Colonic mucosa (tissue), 4 donors: Measurements from ENCODE around the gene SIX4. TPM values are rescaled to one million over a fixed set of nuclear protein-coding genes. Genes with fewer than 3 reads are reported as not detected.

ENCODE experiments used
- DNase-seq: peaks from one replicate; pipeline ENCODE4 v3.0.0-alpha.2; 2020
- H3K27ac ChIP-seq: fragments of 200-600 bp; one replicate; pipeline ENCODE4 v1.8.0; 2021
- H3K27me3 ChIP-seq: fragments of 200-600 bp; one replicate; pipeline ENCODE4 v1.8.0; 2021
- H3K36me3 ChIP-seq: fragments of 200-600 bp; one replicate; pipeline ENCODE4 v1.8.0; 2021
- H3K4me1 ChIP-seq: fragments of 200-600 bp; one replicate; pipeline ENCODE4 v1.8.0; 2021; ENCODE audit warnings: mild to moderate bottlenecking
- H3K4me3 ChIP-seq: fragments of 200-600 bp; one replicate; pipeline ENCODE4 v1.8.0; 2021
- H3K9ac ChIP-seq, 2 donors: one replicate each; pipeline ENCODE4 v1.7.0; 2013; ENCODE audit warnings: control low read depth in 2 of 2, low read depth in 2 of 2, low read length in 2 of 2
- H3K9me3 ChIP-seq: fragments of 200-600 bp; one replicate; pipeline ENCODE4 v1.8.0; 2021
- intact Hi-C: fragments of 100-400 bp; cut with DNase I; formaldehyde crosslinking; loops from one replicate; pipeline ENCODE4 v1.14.1; 2022
- total RNA-seq, 2 donors: library from RNA; stranded (reverse); fragmentation: NEBNext Ultra II Directional in 1 of 2; extraction: Animal tissue kit (Norgen Biotek cat#: 25700) in 1 of 2; gene quantifications; one replicate each; pipeline ENCODE4 v1.2.1, GENCODE V29; 2021
- TF ChIP-seq, protein P1 (sequence below): fragments of 200-600 bp; IDR thresholded peaks from one replicate; pipeline ENCODE4 v1.8.0; 2022; ENCODE audit warnings: antibody characterized with exemption, mild to moderate bottlenecking
- donor health status: healthy.
- donor health status: DM: no; HTN: no; CAD: no.
- donor health status: DM: no; HTN: no; CAD: no.

The SIX4 gene
- total RNA-seq, 2 donors from 2014 or later = 0.15 to 0.27 TPM

DNA sequence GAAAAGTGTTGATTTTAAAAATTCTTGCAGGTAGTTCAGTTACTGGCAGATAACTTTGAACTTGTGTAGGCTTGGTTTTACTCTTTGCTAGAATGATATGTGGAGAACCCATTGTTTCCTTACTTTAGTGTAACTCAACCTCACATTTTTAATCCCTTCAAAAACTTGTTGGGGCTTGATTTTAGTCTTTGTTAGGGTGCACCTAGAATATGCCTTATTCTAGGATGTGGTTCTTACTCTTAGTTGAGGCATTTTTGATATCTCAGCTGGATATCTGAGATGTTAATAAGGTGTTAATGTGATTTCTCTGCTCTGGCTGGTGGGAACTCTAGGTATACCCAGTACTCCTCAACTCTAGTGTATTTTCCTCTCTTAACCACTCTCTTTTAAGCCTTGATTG, 20.4 kb upstream of the SIX4 start:
- H3K36me3 ChIP-seq = no peaks in the 10 kb centered on the region
- H3K9me3 ChIP-seq = no peaks in the 10 kb centered on the region
- TF ChIP-seq, protein P1, sequence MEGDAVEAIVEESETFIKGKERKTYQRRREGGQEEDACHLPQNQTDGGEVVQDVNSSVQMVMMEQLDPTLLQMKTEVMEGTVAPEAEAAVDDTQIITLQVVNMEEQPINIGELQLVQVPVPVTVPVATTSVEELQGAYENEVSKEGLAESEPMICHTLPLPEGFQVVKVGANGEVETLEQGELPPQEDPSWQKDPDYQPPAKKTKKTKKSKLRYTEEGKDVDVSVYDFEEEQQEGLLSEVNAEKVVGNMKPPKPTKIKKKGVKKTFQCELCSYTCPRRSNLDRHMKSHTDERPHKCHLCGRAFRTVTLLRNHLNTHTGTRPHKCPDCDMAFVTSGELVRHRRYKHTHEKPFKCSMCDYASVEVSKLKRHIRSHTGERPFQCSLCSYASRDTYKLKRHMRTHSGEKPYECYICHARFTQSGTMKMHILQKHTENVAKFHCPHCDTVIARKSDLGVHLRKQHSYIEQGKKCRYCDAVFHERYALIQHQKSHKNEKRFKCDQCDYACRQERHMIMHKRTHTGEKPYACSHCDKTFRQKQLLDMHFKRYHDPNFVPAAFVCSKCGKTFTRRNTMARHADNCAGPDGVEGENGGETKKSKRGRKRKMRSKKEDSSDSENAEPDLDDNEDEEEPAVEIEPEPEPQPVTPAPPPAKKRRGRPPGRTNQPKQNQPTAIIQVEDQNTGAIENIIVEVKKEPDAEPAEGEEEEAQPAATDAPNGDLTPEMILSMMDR = no peak
- no peak overlapping the region for H3K4me3 ChIP-seq
- no peaks in the 10 kb centered on the region for H3K4me1 ChIP-seq
- H3K9ac ChIP-seq = no peak overlapping the region
- no peaks in the 10 kb centered on the region for H3K27me3 ChIP-seq
- DNase-seq = no peak
- no peak overlapping the region for H3K27ac ChIP-seq
- intact Hi-C loops = no loop called here

DNA sequence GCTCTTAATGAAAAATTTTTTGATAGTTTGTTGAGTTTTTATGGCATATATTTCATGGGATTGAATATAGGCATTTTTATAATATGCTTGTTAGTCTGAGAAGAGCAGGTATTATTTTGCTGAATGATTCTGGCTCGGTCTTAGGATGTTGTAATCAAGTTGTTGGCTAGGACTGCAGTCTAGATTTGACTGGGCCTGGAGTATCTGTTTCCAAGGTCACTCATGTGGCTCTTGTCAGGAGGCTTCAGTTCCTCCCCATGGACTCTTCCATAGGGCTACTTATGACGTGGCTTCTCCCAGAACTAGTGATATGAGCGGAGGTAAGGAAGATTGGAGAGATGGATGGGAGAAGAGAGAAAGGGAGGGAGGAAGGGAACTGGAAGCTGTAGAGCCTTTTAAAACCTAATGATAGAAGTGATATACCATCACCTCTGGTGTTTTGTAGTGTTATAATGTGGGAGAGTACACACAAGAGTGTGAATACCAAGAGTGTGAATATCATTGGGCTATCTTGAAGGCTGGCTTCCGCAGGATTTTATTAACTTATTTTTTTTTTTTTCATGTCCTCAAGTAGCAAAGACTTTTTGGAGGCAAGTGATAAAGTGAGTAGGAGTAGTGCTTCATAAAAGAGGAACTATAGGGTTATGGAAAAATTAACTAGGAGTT, 14.8 kb upstream of the SIX4 start:
- H3K4me3 ChIP-seq = no peak overlapping the region
- H3K9me3 ChIP-seq = no peaks in the 10 kb centered on the region

DNA sequence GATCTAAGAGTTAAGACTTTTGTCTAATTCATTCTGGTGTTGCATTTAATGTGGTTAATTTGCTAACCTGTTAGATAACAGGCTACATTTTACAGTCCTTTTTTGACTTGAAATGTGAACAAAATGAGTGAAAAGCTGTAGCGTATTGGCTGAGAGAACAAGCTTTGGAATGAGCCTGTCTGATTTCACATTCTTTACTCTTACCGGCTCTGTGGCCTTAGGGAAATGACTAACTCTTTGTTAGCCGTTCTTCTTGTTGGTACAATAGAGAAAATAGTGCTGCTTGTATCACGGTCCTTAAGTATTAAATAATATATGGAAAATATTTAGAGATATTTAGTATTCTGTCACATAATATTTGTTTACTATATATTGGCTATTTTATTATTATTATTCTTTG, 12.3 kb upstream of the SIX4 start:
- no peak for DNase-seq
- Histone ChIP-seq H3K27ac (no peak overlapping the region), H3K9ac (no peak overlapping the region)

More for the DNA sequence above, 14.8 kb upstream of the SIX4 start:
- no peak overlapping the region for H3K9ac ChIP-seq
- intact Hi-C loops = no loop called here
- no peak overlapping the region for H3K27ac ChIP-seq
- DNase-seq = no peak
- H3K36me3 ChIP-seq = no peaks in the 10 kb centered on the region
- TF ChIP-seq, protein P1 = no peak
- peaks cover 5% of the 10 kb centered on the region for H3K4me1 ChIP-seq
- H3K27me3 ChIP-seq = no peaks in the 10 kb centered on the region

DNA sequence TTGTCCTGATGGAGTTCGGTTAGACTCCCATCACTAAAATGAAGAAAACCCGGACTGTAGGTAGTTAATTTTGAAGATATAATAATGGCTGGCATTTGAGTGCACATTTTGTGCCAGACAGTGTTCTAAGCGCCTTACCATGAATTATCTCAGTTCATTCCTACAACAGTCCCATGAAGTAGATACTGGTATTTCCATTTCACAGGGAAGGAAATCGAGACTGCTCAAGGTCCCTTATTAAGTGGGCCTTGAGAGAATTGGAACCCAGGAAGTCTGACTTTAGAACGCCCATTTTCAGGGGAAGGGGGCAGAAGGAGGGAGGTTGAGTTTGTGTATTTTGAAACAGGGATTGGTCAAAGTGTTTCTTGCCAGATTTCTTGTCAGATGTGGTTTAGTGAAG, 11.3 kb upstream of the SIX4 start:
- Histone ChIP-seq H3K27ac (no peak overlapping the region), H3K4me3 (peak overlapping the region; percentile 88)
- TF ChIP-seq, protein P1 = no peak

More for the DNA sequence above, 12.3 kb upstream of the SIX4 start:
- Histone ChIP-seq H3K9me3 (no peaks in the 10 kb centered on the region), H3K4me1 (peaks cover 5% of the 10 kb centered on the region), H3K4me3 (no peak overlapping the region), H3K27me3 (no peaks in the 10 kb centered on the region), H3K36me3 (no peaks in the 10 kb centered on the region)
- intact Hi-C loops = no loop called here
- TF ChIP-seq, protein P1 = no peak

DNA sequence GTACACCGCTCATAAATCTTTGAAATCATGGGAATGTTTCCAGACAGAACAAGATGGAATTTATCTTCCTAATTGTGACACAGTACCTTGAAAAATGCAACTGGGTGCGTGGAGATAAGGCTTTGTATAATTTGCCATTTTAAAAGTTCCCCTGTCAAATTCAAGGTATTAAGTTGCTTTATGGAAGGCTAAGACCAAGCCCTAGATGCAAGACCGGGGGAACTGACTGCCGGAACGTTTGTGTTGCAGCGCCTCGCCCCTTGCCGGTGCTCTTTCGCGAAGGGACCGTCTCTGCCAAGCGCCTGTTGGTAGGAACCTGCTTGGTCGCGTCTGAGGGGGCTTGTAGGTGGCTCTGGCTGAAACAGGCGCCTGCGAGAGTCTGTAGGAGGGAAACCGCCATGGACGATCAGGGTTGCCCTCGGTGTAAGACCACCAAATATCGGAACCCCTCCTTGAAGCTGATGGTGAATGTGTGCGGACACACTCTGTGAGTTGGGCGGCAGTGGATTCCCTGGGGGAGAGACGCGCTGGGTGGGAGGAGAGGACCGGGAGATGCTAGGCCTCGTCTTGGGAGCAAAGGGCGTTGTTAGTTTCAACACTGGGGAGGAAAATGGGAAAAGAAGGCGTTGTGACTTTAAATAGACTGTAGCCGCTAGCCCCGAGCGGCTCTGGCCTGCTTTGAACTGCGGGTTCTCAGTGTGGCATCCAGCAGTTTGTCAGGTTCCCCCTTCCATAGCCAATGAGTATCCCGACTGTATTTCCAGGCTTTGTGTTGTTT, 10.5 kb upstream of the SIX4 start, which contains the start of gene MNAT1:
TSS of gene MNAT1 (plus strand) at position 297 of the 778 bp plus-strand sequence. CDS start at position 399, 102 bp downstream.
- Histone ChIP-seq H3K36me3 (no peaks in the 10 kb centered on the region), H3K4me1 (peaks cover 5% of the 10 kb centered on the region), H3K27me3 (no peaks in the 10 kb centered on the region), H3K9ac (peak within 1 kb of the TSS; percentile 76 to 83), H3K9me3 (no peaks in the 10 kb centered on the region), H3K4me3 (peak within 1 kb of the TSS; percentile 88), H3K27ac (peak within 1 kb of the TSS; percentile 27)
- intact Hi-C loops = no loop called here
- TF ChIP-seq, protein P1 = no peak
- DNase-seq = peak; percentile 75

More for the DNA sequence above, 11.3 kb upstream of the SIX4 start:
- H3K9me3 ChIP-seq = no peaks in the 10 kb centered on the region
- H3K27me3 ChIP-seq = no peaks in the 10 kb centered on the region
- intact Hi-C loops = no loop called here
- peaks cover 5% of the 10 kb centered on the region for H3K4me1 ChIP-seq
- no peak for DNase-seq
- H3K9ac ChIP-seq = peak overlapping the region in 1 of 2 donors; percentile 83
- no peaks in the 10 kb centered on the region for H3K36me3 ChIP-seq
